GM18909 (cell line): Measurements from ENCODE around the gene GIMAP1.

ENCODE experiments used
- ATAC-seq: cut with Tn5 transposase; IDR thresholded peaks from one replicate; pipeline ENCODE4 v1.9.1; 2021; ENCODE audit warnings: mild to moderate bottlenecking; ENCODE audit not compliant: unreplicated experiment, poor library complexity

GIMAP1 gene

GRCh38 chr7:150719960-150720891, 3.8 kb downstream of the GIMAP1 start:
- no peak for ATAC-seq

- ATAC-seq: no peak
Observed at GRCh38 chr7:150721970-150722373, 5.6 kb downstream of the GIMAP1 start.

GRCh38 chr7:150722431-150722931, 6.1 kb downstream of the GIMAP1 start:
- no peak for ATAC-seq

GRCh38 chr7:150723467-150723866, 7.1 kb downstream of the GIMAP1 start:
- ATAC-seq: no peak

- no peak for ATAC-seq
Observed at GRCh38 chr7:150727381-150727780, 11.0 kb downstream of the GIMAP1 start.

- ATAC-seq: no peak
Observed at GRCh38 chr7:150728011-150728410, 11.6 kb downstream of the GIMAP1 start.

- ATAC-seq: no peak
Observed at GRCh38 chr7:150728609-150729008, 12.2 kb downstream of the GIMAP1 start.

GRCh38 chr7:150731916-150732315, 15.5 kb downstream of the GIMAP1 start:
- no peak for ATAC-seq

- no peak for ATAC-seq
Observed at GRCh38 chr7:150732786-150733481, 16.5 kb downstream of the GIMAP1 start.

GRCh38 chr7:150733482-150734095, 17.2 kb downstream of the GIMAP1 start:
- ATAC-seq: no peak

GRCh38 chr7:150734254-150734653, 17.8 kb downstream of the GIMAP1 start:
- no peak for ATAC-seq

- ATAC-seq: no peak
Observed at GRCh38 chr7:150735596-150736358, 19.4 kb downstream of the GIMAP1 start.

GRCh38 chr7:150736864-150737263, 20.5 kb downstream of the GIMAP1 start:
- ATAC-seq: no peak

GRCh38 chr7:150737265-150738055, 21.0 kb downstream of the GIMAP1 start, which contains the start of gene GIMAP5:
Gene GIMAP5, plus strand, starts transcription at chr7:150737418. Its CDS starts 3,467 bp downstream, at chr7:150740885.
- peak; percentile 71 for ATAC-seq

- no peak for ATAC-seq
Observed at GRCh38 chr7:150738092-150738491, 21.7 kb downstream of the GIMAP1 start.

GRCh38 chr7:150738591-150739001, 22.2 kb downstream of the GIMAP1 start:
- no peak for ATAC-seq

- no peak for ATAC-seq
Observed at GRCh38 chr7:150739033-150739432, 22.6 kb downstream of the GIMAP1 start.

- ATAC-seq: no peak
Observed at GRCh38 chr7:150740053-150740452, 23.6 kb downstream of the GIMAP1 start.

GRCh38 chr7:150742286-150742968, 26.0 kb downstream of the GIMAP1 start:
- ATAC-seq: no peak
